ENCODE data around the gene PLEKHM2. TPM values are rescaled to one million over a fixed set of nuclear protein-coding genes. Genes with fewer than 3 reads are reported as not detected.

PLEKHM2 gene
- total and polyA plus RNA-seq, 2 of the 8 experiments (the other 6 are each of a cell fraction or from before 2014, with no cell fraction given) = 38.3 to 47.6 TPM

DNA sequence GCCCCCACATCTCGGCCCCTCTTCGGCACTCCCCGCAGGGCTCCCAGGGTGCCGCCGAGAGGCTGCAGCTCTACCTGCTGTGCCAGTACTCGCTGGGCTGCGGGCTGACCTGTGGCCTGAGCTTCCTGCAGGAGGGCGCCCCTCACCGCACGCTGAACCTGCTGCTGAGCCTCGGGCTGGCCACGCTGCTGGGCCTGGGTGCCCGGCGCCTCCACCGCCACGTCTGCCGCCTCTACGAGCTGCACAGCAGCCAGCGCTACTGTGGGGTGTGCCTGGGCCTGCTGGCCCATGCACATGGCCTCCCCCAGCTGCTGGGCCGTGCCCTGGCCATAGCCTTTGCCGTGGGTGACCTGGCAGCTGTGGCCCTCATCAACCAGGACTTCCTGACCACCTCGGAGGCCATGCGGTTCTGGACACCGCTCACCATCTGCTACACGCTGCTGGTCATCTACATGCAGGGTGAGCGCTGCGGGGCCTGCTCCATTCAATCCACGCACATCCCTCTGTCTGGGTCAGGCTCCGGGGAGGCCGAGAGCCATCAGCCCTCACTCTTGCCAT, 60.1 kb downstream of the PLEKHM2 start (continued):
- TF ChIP-seq TAF7 (optimal IDR thresholded peaks at IDR 0.05; ENCODE audit: borderline replicate concordance, low read depth, low read length) (no peak), PHF8 (conservative IDR thresholded peaks at IDR 0.05; ENCODE audit: low read depth, low read length) (no peak), FOSL1 (IDR thresholded peaks at IDR 0.05; ENCODE audit: insufficient read depth, low read depth, low read length) (no peak), SP1 (IDR thresholded peaks at IDR 0.05; ENCODE audit: low read depth, low read length) (no peak), GABPA (IDR thresholded peaks at IDR 0.05; ENCODE audit: borderline replicate concordance, insufficient read depth, low read length) (no peak), SUZ12 (IDR thresholded peaks at IDR 0.05; ENCODE audit: low read length) (no peak), SIX5 (IDR thresholded peaks at IDR 0.05; ENCODE audit: low read depth, low read length) (no peak), RFX5 (IDR thresholded peaks at IDR 0.05; ENCODE audit: borderline replicate concordance, low read depth, low read length) (no peak), RNF2 (IDR thresholded peaks at IDR 0.05; ENCODE audit: borderline replicate concordance, low read depth, low read length, missing control alignments, poor library complexity, severe bottlenecking) (no peak)
- TF ChIP-seq, protein P1, sequence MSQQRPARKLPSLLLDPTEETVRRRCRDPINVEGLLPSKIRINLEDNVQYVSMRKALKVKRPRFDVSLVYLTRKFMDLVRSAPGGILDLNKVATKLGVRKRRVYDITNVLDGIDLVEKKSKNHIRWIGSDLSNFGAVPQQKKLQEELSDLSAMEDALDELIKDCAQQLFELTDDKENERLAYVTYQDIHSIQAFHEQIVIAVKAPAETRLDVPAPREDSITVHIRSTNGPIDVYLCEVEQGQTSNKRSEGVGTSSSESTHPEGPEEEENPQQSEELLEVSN (IDR thresholded peaks at IDR 0.05) = no peak

All from H1 (cell line).